Suprapubic skin (tissue), 4 donors: ENCODE data around the gene NTMT1.

Source experiments
- CTCF ChIP-seq, 2 donors: fragments of 200-600 bp in 1 of 2; fragments of 450-650 bp in 1 of 2; sonication (generic) in 1 of 2; IDR thresholded peaks; one replicate each; pipeline ENCODE4 v1.5.1; 2016 to 2019; ENCODE audit warnings: antibody characterized with exemption in 2 of 2, mild to moderate bottlenecking in 1 of 2, moderate library complexity in 1 of 2
- POLR2A ChIP-seq, 2 donors: fragments of 450-650 bp; IDR thresholded peaks; one replicate each; pipeline ENCODE4 v1.6.1; 2017; ENCODE audit warnings: antibody characterized with exemption in 2 of 2, mild to moderate bottlenecking in 2 of 2, moderate library complexity in 2 of 2
- POLR2AphosphoS5 ChIP-seq, 3 donors: sonication (generic); formaldehyde crosslinking; IDR thresholded peaks; one replicate each; pipeline ENCODE4 v1.6.1; 2017; ENCODE audit warnings: antibody characterized with exemption in 3 of 3

GRCh38 chr9:129597355-129598088, 28.4 kb upstream of the NTMT1 start:
- TF ChIP-seq POLR2AphosphoS5 (IDR thresholded peaks at IDR 0.05) (no peak), CTCF (IDR thresholded peaks at IDR 0.05) (no peak), POLR2A (IDR thresholded peaks at IDR 0.05) (no peak)
